Measurements from ENCODE around the gene PSMB9. TPM values are rescaled to one million over a fixed set of nuclear protein-coding genes. Genes with fewer than 3 reads are reported as not detected.

PSMB9 gene
- total RNA-seq, 3 donors from 2014 or later (not counting 1 experiment from before 2014, with no cell fraction given): 112 to 190 (median 182) TPM

DNA sequence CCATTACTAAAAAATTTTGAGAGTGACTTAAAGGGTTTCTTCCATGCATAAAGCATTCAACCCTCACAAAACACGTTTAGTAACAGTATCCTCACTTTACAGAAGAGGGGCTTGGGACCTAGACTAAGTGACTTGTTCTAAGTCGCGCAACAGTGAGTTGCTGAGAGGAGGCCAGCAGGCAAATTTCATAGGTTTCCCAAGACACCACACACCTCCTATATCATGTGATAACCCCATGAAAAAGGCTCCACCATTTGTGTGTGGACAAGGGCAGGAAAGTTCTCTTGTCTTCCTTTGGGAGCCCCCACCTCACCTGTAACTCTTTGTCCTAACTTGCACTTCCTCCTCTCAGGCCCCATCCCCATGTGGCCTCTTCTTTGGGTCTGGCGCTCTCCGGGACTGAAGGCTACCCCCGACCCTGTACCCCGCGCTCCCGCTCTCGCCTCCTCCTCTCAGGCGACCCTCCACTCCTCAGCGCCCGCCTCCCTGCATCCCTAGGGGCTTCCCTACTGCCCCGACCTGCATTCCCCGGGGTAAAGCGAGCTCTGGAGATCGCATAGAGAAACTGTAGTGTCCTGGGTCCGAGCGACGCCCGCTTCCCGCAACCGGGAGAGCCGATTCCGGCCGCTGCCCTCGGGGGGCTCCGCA lies 10.5 kb upstream of the PSMB9 start:
- Histone ChIP-seq H3K36me3 (ENCODE audit: control insufficient read depth, insufficient read depth, low read length) (peaks cover 64% of the 10 kb centered on the region), H3K4me3 (ENCODE audit: low read length) (peak overlapping the region; percentile 97), H3K27ac (ENCODE audit: low read length) (peak overlapping the region; percentile 99), H3K9me3 (ENCODE audit: control insufficient read depth, insufficient read depth, low read length) (no peaks in the 10 kb centered on the region), H3K27me3 (ENCODE audit: control insufficient read depth, insufficient read depth, low read length) (no peaks in the 10 kb centered on the region), H3K4me1 (ENCODE audit: control insufficient read depth, insufficient read depth, low read length) (peaks cover 70% of the 10 kb centered on the region)
- DNase-seq: peak in 1 of 2 donors; percentile 44
- Mint-ChIP-seq H3K27ac (peak overlapping the region; percentile 96 to 100), H3K9me3 (no peaks in the 10 kb centered on the region), H3K4me3 (peak overlapping the region; percentile 100), H3K36me3 (peaks cover 40% of the 10 kb centered on the region), H3K4me1 (peaks cover 82 to 89% of the 10 kb centered on the region in 2 donors), H3K27me3 (ENCODE audit: low read depth in 2 of 2) (no peaks in the 10 kb centered on the region)
- TF ChIP-seq, protein P1, sequence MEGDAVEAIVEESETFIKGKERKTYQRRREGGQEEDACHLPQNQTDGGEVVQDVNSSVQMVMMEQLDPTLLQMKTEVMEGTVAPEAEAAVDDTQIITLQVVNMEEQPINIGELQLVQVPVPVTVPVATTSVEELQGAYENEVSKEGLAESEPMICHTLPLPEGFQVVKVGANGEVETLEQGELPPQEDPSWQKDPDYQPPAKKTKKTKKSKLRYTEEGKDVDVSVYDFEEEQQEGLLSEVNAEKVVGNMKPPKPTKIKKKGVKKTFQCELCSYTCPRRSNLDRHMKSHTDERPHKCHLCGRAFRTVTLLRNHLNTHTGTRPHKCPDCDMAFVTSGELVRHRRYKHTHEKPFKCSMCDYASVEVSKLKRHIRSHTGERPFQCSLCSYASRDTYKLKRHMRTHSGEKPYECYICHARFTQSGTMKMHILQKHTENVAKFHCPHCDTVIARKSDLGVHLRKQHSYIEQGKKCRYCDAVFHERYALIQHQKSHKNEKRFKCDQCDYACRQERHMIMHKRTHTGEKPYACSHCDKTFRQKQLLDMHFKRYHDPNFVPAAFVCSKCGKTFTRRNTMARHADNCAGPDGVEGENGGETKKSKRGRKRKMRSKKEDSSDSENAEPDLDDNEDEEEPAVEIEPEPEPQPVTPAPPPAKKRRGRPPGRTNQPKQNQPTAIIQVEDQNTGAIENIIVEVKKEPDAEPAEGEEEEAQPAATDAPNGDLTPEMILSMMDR (IDR thresholded peaks at IDR 0.05): no peak
- WGBS (ENCODE audit: insufficient coverage): 1% methylated on average over 28 of the region's 28 CpGs
- intact Hi-C loops (cut with micrococcal nuclease): loop anchor here (5.0 kb wide), 1 partner anchor 646 kb away; no protein-coding TSS in a partner anchor
- no peak for ATAC-seq

- Histone ChIP-seq H3K36me3 (ENCODE audit: control insufficient read depth, insufficient read depth, low read length) (peaks cover 71% of the 10 kb centered on the region), H3K9me3 (ENCODE audit: control insufficient read depth, insufficient read depth, low read length) (no peaks in the 10 kb centered on the region), H3K4me3 (ENCODE audit: low read length) (peak within 1 kb of the TSS; percentile 97), H3K27me3 (ENCODE audit: control insufficient read depth, insufficient read depth, low read length) (no peaks in the 10 kb centered on the region), H3K4me1 (ENCODE audit: control insufficient read depth, insufficient read depth, low read length) (peaks cover 72% of the 10 kb centered on the region), H3K27ac (ENCODE audit: low read length) (peak within 1 kb of the TSS; percentile 99)
- ATAC-seq (peak; percentile 81 to 93 (median 85)), DNase-seq (peak; percentile 98 to 99)
- no peaks in the 10 kb centered on the region for H3K27me3 Mint-ChIP-seq (ENCODE audit: low read depth in 2 of 2)
- intact Hi-C loops (cut with micrococcal nuclease): loop anchor here (1.0 to 5.0 kb wide), 3 partner anchors 10 to 647 kb away; partner anchors contain the start of gene PSMB9
- TF ChIP-seq, protein P1 (IDR thresholded peaks at IDR 0.05): no peak
- peak within 1 kb of the TSS; percentile 100 for H3K4me3 Mint-ChIP-seq
- H3K9me3 Mint-ChIP-seq: no peaks in the 10 kb centered on the region
- peaks cover 47% of the 10 kb centered on the region for H3K36me3 Mint-ChIP-seq
- H3K4me1 Mint-ChIP-seq: peaks cover 90 to 97% of the 10 kb centered on the region in 2 donors
- peak within 1 kb of the TSS; percentile 96 to 100 for H3K27ac Mint-ChIP-seq
- WGBS (ENCODE audit: insufficient coverage): under 1% methylated on average over 40 of the region's 40 CpGs
These were observed 9.8 kb upstream of the PSMB9 start, which contains the start of gene PSMB8 for GRCh38 chr6:32843979-32844838. Gene PSMB8 (minus strand): TSS chr6:32844047. CDS start chr6:32843996, 51 bp downstream.

GRCh38 chr6:32844839-32845383 lies 9.1 kb upstream of the PSMB9 start:
- H3K9me3 ChIP-seq (ENCODE audit: control insufficient read depth, insufficient read depth, low read length): no peaks in the 10 kb centered on the region
- TF ChIP-seq, protein P1 (IDR thresholded peaks at IDR 0.05): no peak
- Mint-ChIP-seq H3K4me3 (peak overlapping the region; percentile 100), H3K27ac (peak overlapping the region; percentile 96 to 100), H3K9me3 (no peaks in the 10 kb centered on the region), H3K4me1 (peaks cover 92 to 96% of the 10 kb centered on the region in 2 donors), H3K27me3 (ENCODE audit: low read depth in 2 of 2) (no peaks in the 10 kb centered on the region), H3K36me3 (peaks cover 49% of the 10 kb centered on the region)
- intact Hi-C loops (cut with micrococcal nuclease): loop anchor here (1.0 to 5.0 kb wide), 3 partner anchors 9 to 648 kb away; partner anchors contain the start of gene PSMB9
- peaks cover 76% of the 10 kb centered on the region for H3K4me1 ChIP-seq (ENCODE audit: control insufficient read depth, insufficient read depth, low read length)
- H3K4me3 ChIP-seq (ENCODE audit: low read length): peak overlapping the region; percentile 97
- peak in 1 of 2 donors; percentile 67 for DNase-seq
- peak overlapping the region; percentile 99 for H3K27ac ChIP-seq (ENCODE audit: low read length)
- H3K27me3 ChIP-seq (ENCODE audit: control insufficient read depth, insufficient read depth, low read length): no peaks in the 10 kb centered on the region
- H3K36me3 ChIP-seq (ENCODE audit: control insufficient read depth, insufficient read depth, low read length): peaks cover 76% of the 10 kb centered on the region
- 0% methylated on average over 19 of the region's 19 CpGs for WGBS (ENCODE audit: insufficient coverage)
- ATAC-seq: peak; percentile 4 to 30 (median 6)

All from natural killer cell (primary cell).